K562 (cell line): ENCODE results near the gene YOD1. TPM values are rescaled to one million over a fixed set of nuclear protein-coding genes. Genes with fewer than 3 reads are reported as not detected.

Experiments
- ATAC-seq: fragments of 200-7000 bp; cut with Tn5 transposase; 3 replicates; pipeline ENCODE4 v1.9.1; 2020; ENCODE audit warnings: moderate library complexity
- BruUV-seq: library from RNA; stranded (reverse); fragments of 400-500 nt; replicated peaks from 2 replicates; lab custom pipeline; 2021; lab: Mats Ljungman, UMichigan
- CTCF ChIA-PET: fragments of 300-600 bp; formaldehyde crosslinking; extraction: SDS; loops from one replicate; lab custom pipeline; 2021; ENCODE audit warnings: low intra/inter-chr PET ratio; lab: Yijun Ruan, JAX
- POLR2A ChIA-PET: fragments of 300-600, 350-650 bp; sonication (Branson Sonifier 250); formaldehyde crosslinking; extraction: SDS; loops from one replicate; lab custom pipeline; 2021; ENCODE audit warnings: antibody characterized with exemption, inconsistent platforms; lab: Yijun Ruan, JAX
- DNase-seq, 4 experiments: peaks; one replicate each; pipeline versions ENCODE4 v3.0.0 to v3.0.0-alpha.2; 2011 to 2018; ENCODE audit warnings: low spot score in 3 of 4, mixed read lengths in 3 of 4; ENCODE audit errors: extremely low read depth in 1 of 4
- FAIRE-seq: peaks from 2 replicates; lab custom pipeline; 2011; peaks lifted over from hg19 to GRCh38; lab: Jason Lieb, UNC
- H2AFZ ChIP-seq: 2 replicates; pipeline ENCODE4 v1.6.0; 2011; ENCODE audit warnings: low read depth, low read length, control low read depth, inconsistent platforms
- H3K27ac ChIP-seq: fragments of 200-600 bp; 3 replicates; pipeline ENCODE4 v1.8.0; 2011; ENCODE audit warnings: low read depth, mild to moderate bottlenecking, control low read depth, inconsistent platforms, low read length, moderate library complexity, mixed read lengths; ENCODE audit errors: extremely low read depth
- H3K27me3 ChIP-seq, 2 experiments: fragments of 300-600 bp in 1 of 2; 2 replicates in 1 of 2; 3 replicates in 1 of 2; pipeline versions ENCODE4 v1.6.0 to v1.8.0; 2011; ENCODE audit warnings: inconsistent platforms in 2 of 2, low read length in 2 of 2, mild to moderate bottlenecking in 1 of 2, mixed read lengths in 1 of 2, moderate library complexity in 1 of 2; ENCODE audit not compliant: control insufficient read depth in 2 of 2, insufficient read depth in 2 of 2
- H3K36me3 ChIP-seq: fragments of 300-600 bp; 3 replicates; pipeline ENCODE4 v1.8.0; 2011; ENCODE audit warnings: mild to moderate bottlenecking, low read length, inconsistent platforms; ENCODE audit not compliant: control insufficient read depth, insufficient read depth
- H3K4me1 ChIP-seq, 2 experiments: fragments of 200-600 bp in 1 of 2; replicated peaks in 1 of 2; 2 replicates in 1 of 2; 3 replicates in 1 of 2; pipeline versions ENCODE4 v1.5.1 to v1.8.0; 2011; ENCODE audit warnings: inconsistent platforms in 2 of 2, low read length in 2 of 2, mild to moderate bottlenecking in 1 of 2, mixed read lengths in 1 of 2, moderate library complexity in 1 of 2; ENCODE audit not compliant: control insufficient read depth in 2 of 2, insufficient read depth in 2 of 2
- H3K4me2 ChIP-seq: 2 replicates; pipeline ENCODE4 v1.6.1; 2011; ENCODE audit warnings: low read length, control low read depth, inconsistent platforms, mixed read lengths; ENCODE audit not compliant: insufficient read depth
- H3K4me3 ChIP-seq: fragments of 200-600 bp; sonication (generic), shearing (Covaris generic); 2 replicates; pipeline ENCODE4 v1.5.1; 2016; ENCODE audit warnings: control low read depth, inconsistent platforms
- H3K79me2 ChIP-seq: fragments of 200-600 bp; 3 replicates; pipeline ENCODE4 v1.8.0; 2011; ENCODE audit warnings: low read length, inconsistent platforms; ENCODE audit not compliant: control insufficient read depth, insufficient read depth
- H3K9ac ChIP-seq, 2 experiments: 2 replicates each; pipeline versions ENCODE4 v1.6.0 to v1.6.1; 2011; ENCODE audit warnings: low read depth in 2 of 2, low read length in 2 of 2, control low read depth in 1 of 2, inconsistent platforms in 1 of 2, mild to moderate bottlenecking in 1 of 2, mixed read lengths in 1 of 2; ENCODE audit not compliant: insufficient read depth in 1 of 2
- H3K9me1 ChIP-seq: one replicate; pipeline ENCODE4 v1.6.0; 2011; ENCODE audit warnings: inconsistent platforms, mild to moderate bottlenecking, low read length, moderate library complexity; ENCODE audit not compliant: control insufficient read depth, insufficient read depth
- H3K9me3 ChIP-seq: replicated peaks from 2 replicates; pipeline ENCODE4 v1.5.1; 2011; ENCODE audit warnings: low read depth, low read length, inconsistent platforms; ENCODE audit not compliant: control insufficient read depth, insufficient read depth
- H4K20me1 ChIP-seq: replicated peaks from 2 replicates; pipeline ENCODE4 v1.6.1; 2011; ENCODE audit warnings: low read length, inconsistent platforms, mixed read lengths; ENCODE audit not compliant: control insufficient read depth, insufficient read depth
- SRF ChIP-seq, 2 experiments: fragments of 250-450, 450-650 bp in 1 of 2; sonication (Bioruptor Pico) in 1 of 2; sonication (generic) in 1 of 2; formaldehyde crosslinking; IDR thresholded peaks; 2 replicates each; pipeline versions ENCODE4 v1.5.0 to v1.5.1; 2020 to 2022; ENCODE audit warnings: mild to moderate bottlenecking in 1 of 2, missing genetic modification reagents in 1 of 2
- TAF15 ChIP-seq: fragments of 200-400 bp; formaldehyde crosslinking; IDR thresholded peaks from 2 replicates; pipeline ENCODE4 v1.6.1; 2017; ENCODE audit warnings: mild to moderate bottlenecking, low read depth, low read length, moderate library complexity
- THRA ChIP-seq: fragments of 450-650 bp; IDR thresholded peaks from 2 replicates; pipeline ENCODE4 v1.6.1; 2017; ENCODE audit warnings: mild to moderate bottlenecking, moderate library complexity
- TRIM28 ChIP-seq: fragments of 450-650 bp; IDR thresholded peaks from 2 replicates; pipeline ENCODE4 v1.6.1; 2017
- ZBTB7A ChIP-seq: IDR thresholded peaks from 2 replicates; pipeline ENCODE4 v1.6.1; 2011; ENCODE audit warnings: low read depth, mild to moderate bottlenecking, low read length, moderate library complexity, borderline replicate concordance; ENCODE audit not compliant: control insufficient read depth
- ZFP30 ChIP-seq: fragments of 250-450 bp; sonication (Bioruptor Pico); IDR thresholded peaks from 2 replicates; pipeline ENCODE4 v1.8.0; 2022; ENCODE audit warnings: moderate library complexity, mild to moderate bottlenecking, inconsistent platforms, borderline replicate concordance
- ZNF347 ChIP-seq: fragments of 450-650 bp; formaldehyde crosslinking; IDR thresholded peaks from 2 replicates; pipeline ENCODE4 v1.4.0; 2020; ENCODE audit warnings: low read depth, mild to moderate bottlenecking, moderate library complexity
- ZNF354B ChIP-seq: fragments of 250-450 bp; sonication (Bioruptor Pico); IDR thresholded peaks from 2 replicates; pipeline ENCODE4 v1.4.0; 2020
- ZNF431 ChIP-seq: sonication (generic); formaldehyde crosslinking; IDR thresholded peaks from 2 replicates; pipeline ENCODE4 v1.8.0; 2022; ENCODE audit warnings: mild to moderate bottlenecking, missing genetic modification reagents
- WGBS: fragments of 100-300 bp; shearing (Covaris generic); methylation state at CpG from one replicate; pipeline ENCODE4 v1.1.6; 2016; ENCODE audit warnings: low coverage, mixed read lengths; ENCODE audit not compliant: insufficient coverage; ENCODE audit errors: missing lambda C conversion rate; 5-methylcytosine and 5-hydroxymethylcytosine counted together
- in situ Hi-C: fragments of 300-500 bp; cut with MboI; formaldehyde crosslinking; loops from 4 replicates; pipeline ENCODE4 v1.15.0; 2018; ENCODE audit warnings: inconsistent platforms, mixed read lengths
- intact Hi-C: fragments of 100-400 bp; cut with micrococcal nuclease; formaldehyde crosslinking; loops from 2 replicates; pipeline ENCODE4 v1.14.2; 2022
- polyA plus RNA-seq, 8 experiments: library from polyadenylated mRNA; depleted of rRNA in 4 of 8; stranded (reverse) in 5 of 8; unstranded in 3 of 8; fragments of >200 nt; fragmentation: Nextera tagmentation in 2 of 8; fragmentation: Illumina TruSeq in 1 of 8; extraction: Ambion mirVana in 2 of 8; extraction: Trizol in 1 of 8; gene quantifications; 2 replicates each; pipeline versions ENCODE4 v1.2.1 to v1.2.3, GENCODE V29; 2011 to 2014; ENCODE audit warnings: inconsistent platforms in 1 of 8, missing spikeins in 1 of 8
- total RNA-seq, 7 experiments: library from RNA; depleted of rRNA in 6 of 7; stranded (reverse); fragments of >200 nt in 6 of 7; fragmentation: Illumina TruSeq in 2 of 7; extraction: Trizol in 2 of 7; gene quantifications; 2 replicates each; pipeline versions ENCODE4 v1.2.1 to v1.2.3, GENCODE V29; 2011 to 2021; ENCODE audit warnings: low replicate concordance in 1 of 7

YOD1 gene
- total and polyA plus RNA-seq, 9 of the 15 experiments (the other 6 are each of a cell fraction or from before 2014, with no cell fraction given) = 18.2 to 78.1 (median 46.9) TPM

GRCh38 chr1:207014728-207015127, 36.3 kb downstream of the YOD1 start:
- peaks cover 3% of the 10 kb centered on the region; the same call in 1 of the 2 replicates for H3K9me3 ChIP-seq
- H3K4me1 ChIP-seq = peaks cover 28 to 57% of the 10 kb centered on the region in 2 experiments
- H4K20me1 ChIP-seq = no peaks in the 10 kb centered on the region
- H3K27ac ChIP-seq = no peak overlapping the region
- FAIRE-seq = no peak
- WGBS = 77% methylated on average over 3 of the region's 3 CpGs
- no peak for DNase-seq
- in situ Hi-C loops = no loop called here
- ATAC-seq = no peak
- no peak for TF ChIP-seq ZNF347 (CRISPR knock-in tag)
- TF ChIP-seq ZNF354B (CRISPR knock-in tag) = no peak
- no peak for TF ChIP-seq ZBTB7A
- TF ChIP-seq TRIM28 = no peak
- no peak for TF ChIP-seq TAF15
- TF ChIP-seq ZNF431 (CRISPR knock-in tag) = no peak
- no peak for TF ChIP-seq THRA
- TF ChIP-seq SRF (CRISPR knock-in tag; IDR thresholded peaks at IDR 0.05) = no peak
- TF ChIP-seq ZFP30 (CRISPR knock-in tag) = no peak
- POLR2A ChIA-PET = interaction anchor here (1.1 to 3.2 kb wide), 3 partner anchors 10 to 54 kb away, joined by 3 to 18 read pairs (median 3); no protein-coding TSS in a partner anchor
- no peak overlapping the region for H3K9ac ChIP-seq
- no TSS peak for BruUV-seq
- H3K79me2 ChIP-seq = no peaks in the 10 kb centered on the region
- no peak overlapping the region for H3K4me3 ChIP-seq
- CTCF ChIA-PET = no interaction called here
- no peaks in the 10 kb centered on the region for H3K27me3 ChIP-seq
- H2AFZ ChIP-seq = peak overlapping the region; percentile 4; the same call in 1 of the 2 replicates
- intact Hi-C loops = no loop called here
- H3K9me1 ChIP-seq = peaks cover 5% of the 10 kb centered on the region
- H3K4me2 ChIP-seq = no peak overlapping the region
- H3K36me3 ChIP-seq = no peaks in the 10 kb centered on the region
